ENCODE data around the gene COL28A1. TPM values are rescaled to one million over a fixed set of nuclear protein-coding genes. Genes with fewer than 3 reads are reported as not detected.

Gene COL28A1
- total RNA-seq, 2 experiments from 2014 or later, result not detected

DNA sequence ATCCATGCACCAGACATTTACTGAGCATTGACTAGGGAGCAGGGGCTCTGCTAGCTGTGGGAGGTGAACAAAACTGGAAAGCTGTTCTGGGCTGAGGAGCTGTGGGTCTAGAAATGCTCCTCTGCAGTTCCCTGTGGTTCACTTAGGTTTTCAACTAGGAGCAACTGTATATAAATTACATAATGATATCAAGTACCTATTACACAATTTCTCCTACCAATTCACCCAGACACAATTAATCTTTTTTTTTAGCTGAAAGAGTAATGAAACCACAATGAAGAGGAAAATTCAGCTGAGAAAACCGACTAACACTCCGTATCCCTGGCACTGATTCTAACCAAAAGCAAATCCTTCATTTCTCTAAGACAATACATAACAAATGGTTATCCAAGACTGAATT is 39.4 kb downstream of the COL28A1 start:
- TF ChIP-seq, protein P1, sequence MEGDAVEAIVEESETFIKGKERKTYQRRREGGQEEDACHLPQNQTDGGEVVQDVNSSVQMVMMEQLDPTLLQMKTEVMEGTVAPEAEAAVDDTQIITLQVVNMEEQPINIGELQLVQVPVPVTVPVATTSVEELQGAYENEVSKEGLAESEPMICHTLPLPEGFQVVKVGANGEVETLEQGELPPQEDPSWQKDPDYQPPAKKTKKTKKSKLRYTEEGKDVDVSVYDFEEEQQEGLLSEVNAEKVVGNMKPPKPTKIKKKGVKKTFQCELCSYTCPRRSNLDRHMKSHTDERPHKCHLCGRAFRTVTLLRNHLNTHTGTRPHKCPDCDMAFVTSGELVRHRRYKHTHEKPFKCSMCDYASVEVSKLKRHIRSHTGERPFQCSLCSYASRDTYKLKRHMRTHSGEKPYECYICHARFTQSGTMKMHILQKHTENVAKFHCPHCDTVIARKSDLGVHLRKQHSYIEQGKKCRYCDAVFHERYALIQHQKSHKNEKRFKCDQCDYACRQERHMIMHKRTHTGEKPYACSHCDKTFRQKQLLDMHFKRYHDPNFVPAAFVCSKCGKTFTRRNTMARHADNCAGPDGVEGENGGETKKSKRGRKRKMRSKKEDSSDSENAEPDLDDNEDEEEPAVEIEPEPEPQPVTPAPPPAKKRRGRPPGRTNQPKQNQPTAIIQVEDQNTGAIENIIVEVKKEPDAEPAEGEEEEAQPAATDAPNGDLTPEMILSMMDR (IDR thresholded peaks at IDR 0.05), result no peak
- no peak overlapping the region for H3K27ac Mint-ChIP-seq
- POLR2A ChIA-PET, result interaction anchor here (0.5 kb wide), 1 partner anchor 97 kb away, joined by 3 read pairs; no protein-coding TSS in a partner anchor
- H3K36me3 Mint-ChIP-seq (ENCODE audit: low read depth), result no peaks in the 10 kb centered on the region
- H3K27me3 Mint-ChIP-seq, result no peaks in the 10 kb centered on the region
- intact Hi-C loops (cut with micrococcal nuclease), result no loop called here
- CTCF ChIA-PET, result no interaction called here
- H3K4me1 Mint-ChIP-seq (ENCODE audit: low read depth), result no peaks in the 10 kb centered on the region
- DNase-seq (no peak), ATAC-seq (no peak)
- no peaks in the 10 kb centered on the region for H3K9me3 Mint-ChIP-seq
- H3K4me3 Mint-ChIP-seq, result no peak overlapping the region

DNA sequence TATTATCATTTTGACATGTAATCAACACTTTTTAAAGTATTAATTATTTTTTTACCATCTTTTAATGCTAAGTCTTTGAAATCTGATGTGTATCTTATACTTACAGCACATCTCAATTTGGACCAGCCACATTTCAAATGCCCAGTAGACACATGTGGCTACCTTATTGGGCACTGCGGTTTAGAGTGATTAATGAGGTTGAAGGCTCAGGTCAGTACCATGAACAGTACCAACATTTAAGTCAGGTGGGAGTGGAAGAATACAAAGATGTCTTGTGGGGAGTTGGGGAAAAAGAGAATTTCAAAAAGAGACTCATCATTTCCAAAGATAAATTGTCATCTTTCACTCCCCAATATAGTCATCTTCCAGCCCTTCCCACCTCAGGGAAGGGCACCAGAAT is 40.5 kb downstream of the COL28A1 start:
- no peak for DNase-seq
- ChIA-PET CTCF (no interaction called here), POLR2A (no interaction called here)
- no peak for ATAC-seq
- Mint-ChIP-seq H3K4me3 (no peak overlapping the region), H3K4me1 (ENCODE audit: low read depth) (no peaks in the 10 kb centered on the region), H3K9me3 (no peaks in the 10 kb centered on the region), H3K36me3 (ENCODE audit: low read depth) (no peaks in the 10 kb centered on the region), H3K27me3 (no peaks in the 10 kb centered on the region), H3K27ac (no peak overlapping the region)
- intact Hi-C loops (cut with micrococcal nuclease), result no loop called here
- TF ChIP-seq, protein P1 (IDR thresholded peaks at IDR 0.05), result no peak

DNA sequence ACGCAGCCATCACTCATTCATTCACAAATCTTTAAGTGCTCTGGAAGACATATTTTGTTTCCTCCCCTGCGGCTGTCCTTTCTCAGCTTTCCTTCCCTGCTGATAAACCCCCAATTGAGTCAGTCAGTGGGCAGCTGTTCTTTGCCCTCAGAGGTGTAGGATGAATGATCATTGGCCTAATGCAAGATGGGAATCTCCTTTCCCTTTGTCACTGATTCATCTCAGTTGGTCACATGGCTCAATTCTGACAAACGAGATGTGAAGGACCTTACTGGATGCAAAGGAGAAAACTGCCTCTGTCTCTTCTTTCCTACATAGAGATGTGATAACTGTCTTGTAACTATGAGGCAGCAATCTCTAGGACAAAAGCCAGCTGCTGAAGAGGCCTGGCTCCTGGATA is 44.6 kb downstream of the COL28A1 start:
- no peaks in the 10 kb centered on the region for H3K27me3 Mint-ChIP-seq
- H3K27ac Mint-ChIP-seq, result no peak overlapping the region
- intact Hi-C loops (cut with micrococcal nuclease), result no loop called here
- TF ChIP-seq, protein P1 (IDR thresholded peaks at IDR 0.05), result no peak
- peaks cover 2% of the 10 kb centered on the region for H3K9me3 Mint-ChIP-seq
- POLR2A ChIA-PET, result no interaction called here
- no peak for ATAC-seq
- DNase-seq, result no peak
- no peak overlapping the region for H3K4me3 Mint-ChIP-seq
- CTCF ChIA-PET, result no interaction called here
- no peaks in the 10 kb centered on the region for H3K36me3 Mint-ChIP-seq (ENCODE audit: low read depth)
- no peaks in the 10 kb centered on the region for H3K4me1 Mint-ChIP-seq (ENCODE audit: low read depth)

DNA sequence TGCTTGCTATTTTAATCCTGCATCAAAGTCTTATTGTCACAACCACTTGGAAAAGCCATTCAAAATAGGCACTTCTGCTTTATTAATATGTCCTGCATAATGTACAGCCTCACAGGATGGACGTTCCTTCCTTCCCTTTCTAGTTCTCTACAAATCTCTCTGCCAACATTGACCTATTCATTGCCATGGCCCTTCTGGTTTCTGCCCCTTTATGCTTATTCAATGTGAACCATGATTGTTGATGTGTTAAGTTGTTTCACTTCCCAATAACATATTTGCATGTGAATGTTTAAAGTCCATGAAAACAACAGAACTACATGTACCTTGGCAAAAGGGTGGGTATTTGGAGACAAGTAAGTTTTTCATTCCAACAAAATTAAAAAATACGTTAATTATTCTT is 45.7 kb downstream of the COL28A1 start:
- Mint-ChIP-seq H3K9me3 (peaks cover 2% of the 10 kb centered on the region), H3K27ac (no peak overlapping the region), H3K4me3 (no peak overlapping the region), H3K4me1 (ENCODE audit: low read depth) (no peaks in the 10 kb centered on the region), H3K27me3 (no peaks in the 10 kb centered on the region), H3K36me3 (ENCODE audit: low read depth) (no peaks in the 10 kb centered on the region)
- POLR2A ChIA-PET, result no interaction called here
- TF ChIP-seq, protein P1 (IDR thresholded peaks at IDR 0.05), result no peak
- intact Hi-C loops (cut with micrococcal nuclease), result no loop called here
- ATAC-seq (no peak), DNase-seq (no peak)
- CTCF ChIA-PET, result no interaction called here

DNA sequence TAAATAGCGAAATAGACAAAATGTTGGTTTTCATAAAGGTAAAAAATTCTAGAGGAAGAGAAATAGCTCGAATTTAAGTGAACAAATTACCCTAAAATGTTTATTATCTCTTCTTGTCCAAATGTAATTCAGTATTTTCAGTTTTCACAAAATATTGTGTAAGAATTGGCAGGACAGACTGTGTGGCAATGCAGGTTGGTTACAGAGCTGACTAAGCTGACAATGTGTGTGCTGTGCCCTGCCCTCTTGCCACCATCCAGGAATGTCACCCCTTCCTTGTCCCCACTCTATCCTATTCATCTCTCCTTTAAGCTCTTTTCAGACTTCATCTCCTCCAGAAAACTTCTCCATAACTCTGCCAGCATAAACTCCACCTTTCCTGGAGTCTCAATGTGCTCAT is 46.1 kb downstream of the COL28A1 start:
- DNase-seq (no peak), ATAC-seq (no peak)
- Mint-ChIP-seq H3K27ac (no peak overlapping the region), H3K36me3 (ENCODE audit: low read depth) (no peaks in the 10 kb centered on the region), H3K27me3 (no peaks in the 10 kb centered on the region), H3K9me3 (peaks cover 2% of the 10 kb centered on the region), H3K4me3 (no peak overlapping the region), H3K4me1 (ENCODE audit: low read depth) (no peaks in the 10 kb centered on the region)
- POLR2A ChIA-PET, result no interaction called here
- CTCF ChIA-PET, result no interaction called here
- TF ChIP-seq, protein P1 (IDR thresholded peaks at IDR 0.05), result no peak
- intact Hi-C loops (cut with micrococcal nuclease), result no loop called here

Measured in activated CD8-positive, alpha-beta T cell treated with anti-CD3 and anti-CD28 coated beads for 36 hours (primary cell).